C4-2B (cell line): ENCODE data around the gene ARL4A.

ENCODE experiments used
- CTCF ChIP-seq: fragments of 450-650 bp; conservative IDR thresholded peaks from 2 replicates; pipeline ENCODE4 v1.5.1; 2017; ENCODE audit warnings: mild to moderate bottlenecking
- ZFX ChIP-seq: fragments of 450-650 bp; IDR thresholded peaks from 2 replicates; pipeline ENCODE4 v1.6.1; 2017

DNA sequence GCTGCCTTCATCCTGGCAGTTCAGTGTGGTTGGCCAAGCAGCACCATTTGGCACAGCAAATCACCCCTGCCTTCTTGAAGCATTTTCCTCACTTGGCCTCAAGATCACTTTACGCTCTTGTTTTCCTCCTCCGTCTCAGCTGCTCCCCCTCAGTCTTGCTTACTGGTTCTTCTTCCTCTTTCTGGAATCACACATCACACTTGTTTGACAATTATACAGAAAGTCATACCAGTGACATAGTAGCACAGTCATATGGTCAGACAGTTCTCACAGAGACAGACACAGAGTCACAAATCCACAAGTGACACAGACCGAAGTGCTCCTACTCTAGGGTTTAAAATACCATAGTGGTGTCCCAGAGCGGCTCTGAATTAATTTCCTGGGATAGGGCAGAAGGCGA lies 43.8 kb upstream of the ARL4A start:
- no peak for TF ChIP-seq CTCF
- TF ChIP-seq ZFX = no peak
